GM12875 (cell line): ENCODE results near the gene CMIP.
"Not testable (repeated sequence)": the region's sequence is repeated elsewhere in the genome, so short reads cannot be mapped to it uniquely, and the experiment has no call there.

Source experiments
- H3K4me3 ChIP-seq: one replicate; pipeline ENCODE4 v1.5.1; 2011; ENCODE audit warnings: low read depth, low read length, control low read depth
- TF ChIP-seq, protein P1 (sequence below): IDR thresholded peaks from 2 replicates; pipeline ENCODE4 v1.5.1; 2011; ENCODE audit warnings: low read depth, mild to moderate bottlenecking, control low read depth, inconsistent platforms, low read length, moderate library complexity, borderline replicate concordance; ENCODE audit not compliant: insufficient read depth

Gene CMIP

DNA sequence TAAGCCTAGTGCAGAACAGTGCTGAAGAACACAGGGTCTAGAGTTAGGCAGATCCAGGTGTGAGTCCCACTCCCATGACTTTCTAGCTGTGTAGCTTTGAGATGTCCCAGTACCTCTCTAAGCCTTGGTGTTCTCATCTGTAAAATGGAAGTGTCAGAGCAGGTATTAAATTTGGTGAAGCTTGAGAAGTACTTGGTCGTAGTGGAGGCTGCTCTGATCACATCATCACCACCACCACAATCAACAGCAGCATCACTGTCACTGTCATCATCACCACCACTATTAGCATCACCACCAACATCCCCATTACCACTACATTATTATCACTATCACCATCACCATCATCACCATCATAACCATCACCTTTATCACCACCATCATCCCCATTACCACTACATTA, 132.1 kb downstream of the CMIP start:
- H3K4me3 ChIP-seq: no peak overlapping the region
- TF ChIP-seq, protein P1, sequence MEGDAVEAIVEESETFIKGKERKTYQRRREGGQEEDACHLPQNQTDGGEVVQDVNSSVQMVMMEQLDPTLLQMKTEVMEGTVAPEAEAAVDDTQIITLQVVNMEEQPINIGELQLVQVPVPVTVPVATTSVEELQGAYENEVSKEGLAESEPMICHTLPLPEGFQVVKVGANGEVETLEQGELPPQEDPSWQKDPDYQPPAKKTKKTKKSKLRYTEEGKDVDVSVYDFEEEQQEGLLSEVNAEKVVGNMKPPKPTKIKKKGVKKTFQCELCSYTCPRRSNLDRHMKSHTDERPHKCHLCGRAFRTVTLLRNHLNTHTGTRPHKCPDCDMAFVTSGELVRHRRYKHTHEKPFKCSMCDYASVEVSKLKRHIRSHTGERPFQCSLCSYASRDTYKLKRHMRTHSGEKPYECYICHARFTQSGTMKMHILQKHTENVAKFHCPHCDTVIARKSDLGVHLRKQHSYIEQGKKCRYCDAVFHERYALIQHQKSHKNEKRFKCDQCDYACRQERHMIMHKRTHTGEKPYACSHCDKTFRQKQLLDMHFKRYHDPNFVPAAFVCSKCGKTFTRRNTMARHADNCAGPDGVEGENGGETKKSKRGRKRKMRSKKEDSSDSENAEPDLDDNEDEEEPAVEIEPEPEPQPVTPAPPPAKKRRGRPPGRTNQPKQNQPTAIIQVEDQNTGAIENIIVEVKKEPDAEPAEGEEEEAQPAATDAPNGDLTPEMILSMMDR: no peak

DNA sequence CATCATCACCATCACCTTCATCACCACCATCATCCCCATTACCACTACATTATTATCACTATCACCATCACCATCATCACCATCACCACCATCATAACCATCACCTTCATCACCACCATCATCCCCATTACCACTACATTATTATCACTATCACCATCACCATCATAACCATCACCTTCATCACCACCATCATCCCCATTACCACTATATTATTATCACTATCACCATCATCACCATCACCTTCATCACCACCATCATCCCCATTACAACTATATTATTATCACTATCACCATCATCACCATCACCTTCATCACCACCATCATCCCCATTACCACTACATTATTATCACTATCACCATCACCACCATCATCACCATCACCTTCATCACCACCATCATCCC, 132.7 kb downstream of the CMIP start:
- H3K4me3 ChIP-seq: not testable (repeated sequence)

DNA sequence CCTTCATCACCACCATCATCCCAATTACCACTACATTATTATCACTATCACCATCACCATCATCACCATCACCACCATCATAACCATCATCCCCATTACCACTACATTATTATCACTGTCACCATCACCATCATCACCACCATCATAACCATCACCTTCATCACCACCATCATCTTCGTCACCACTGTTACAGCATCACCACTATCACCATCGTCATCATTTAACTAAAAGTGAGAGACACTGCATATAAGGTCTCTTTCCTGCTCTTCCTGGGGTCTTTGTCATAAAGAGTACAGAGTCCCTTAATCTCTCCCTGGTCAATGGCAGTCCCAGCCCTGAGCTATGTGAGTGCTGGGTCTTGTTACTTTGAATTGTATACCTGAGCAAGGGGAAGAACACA, 133.5 kb downstream of the CMIP start:
- no peak overlapping the region for H3K4me3 ChIP-seq
- TF ChIP-seq, protein P1: no peak

DNA sequence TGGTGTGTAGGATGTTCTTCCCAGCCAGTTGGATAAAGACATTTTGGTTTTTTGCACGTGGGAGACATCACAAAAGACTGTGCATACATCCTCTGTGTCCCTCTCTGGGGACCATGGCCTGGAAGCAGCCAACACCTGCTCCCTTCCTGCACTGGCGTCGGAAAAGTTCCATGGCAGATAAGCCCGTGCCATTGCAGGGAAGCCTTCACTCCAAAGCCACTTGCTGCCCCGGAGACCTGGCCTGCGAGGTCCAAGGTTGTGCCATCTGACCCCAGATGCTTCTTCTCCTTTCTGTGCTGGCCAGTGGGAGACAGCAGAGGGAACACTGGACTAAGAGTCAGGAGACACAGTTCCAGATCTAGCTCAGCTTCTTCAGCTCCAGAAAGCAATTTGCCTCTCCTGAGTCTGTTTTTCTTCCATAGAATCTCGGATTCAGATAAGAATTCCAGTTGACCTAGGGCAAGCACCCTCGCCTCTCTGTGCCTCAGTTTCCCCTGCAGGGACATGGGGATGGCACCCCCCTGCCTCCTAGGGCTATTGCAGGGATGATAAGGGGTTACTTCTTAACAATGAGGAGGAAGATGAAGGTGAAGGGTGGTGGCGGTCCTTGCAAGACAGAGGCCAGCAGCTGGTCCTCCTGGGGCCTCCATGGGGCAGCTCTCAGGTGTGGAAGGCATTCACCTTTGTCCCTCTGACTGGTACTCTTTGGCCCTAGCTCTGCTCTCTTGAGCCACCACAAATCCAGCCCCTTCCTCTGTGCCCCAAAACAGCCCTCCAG, 134.2 kb downstream of the CMIP start:
- no peak overlapping the region for H3K4me3 ChIP-seq
- TF ChIP-seq, protein P1: no peak

DNA sequence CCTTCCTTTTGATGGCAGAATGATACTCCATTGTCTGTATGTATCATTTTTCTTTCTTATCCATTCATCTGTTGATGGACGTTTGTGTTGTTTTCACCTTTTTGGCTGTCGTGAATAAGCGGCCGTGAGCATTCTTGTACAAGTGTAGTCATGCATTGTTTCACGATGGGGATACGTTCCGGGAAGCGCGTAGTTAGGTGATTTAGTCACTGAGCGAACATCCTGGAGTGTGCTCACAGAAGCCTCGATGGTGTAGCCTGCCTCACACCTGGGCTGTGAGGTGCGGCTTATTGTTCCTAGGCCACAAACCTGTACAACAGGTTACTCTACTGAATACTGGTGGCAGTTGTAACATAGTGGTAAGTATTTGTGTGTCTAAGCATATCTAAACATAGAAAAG, 136.5 kb downstream of the CMIP start:
- TF ChIP-seq, protein P1: no peak

DNA sequence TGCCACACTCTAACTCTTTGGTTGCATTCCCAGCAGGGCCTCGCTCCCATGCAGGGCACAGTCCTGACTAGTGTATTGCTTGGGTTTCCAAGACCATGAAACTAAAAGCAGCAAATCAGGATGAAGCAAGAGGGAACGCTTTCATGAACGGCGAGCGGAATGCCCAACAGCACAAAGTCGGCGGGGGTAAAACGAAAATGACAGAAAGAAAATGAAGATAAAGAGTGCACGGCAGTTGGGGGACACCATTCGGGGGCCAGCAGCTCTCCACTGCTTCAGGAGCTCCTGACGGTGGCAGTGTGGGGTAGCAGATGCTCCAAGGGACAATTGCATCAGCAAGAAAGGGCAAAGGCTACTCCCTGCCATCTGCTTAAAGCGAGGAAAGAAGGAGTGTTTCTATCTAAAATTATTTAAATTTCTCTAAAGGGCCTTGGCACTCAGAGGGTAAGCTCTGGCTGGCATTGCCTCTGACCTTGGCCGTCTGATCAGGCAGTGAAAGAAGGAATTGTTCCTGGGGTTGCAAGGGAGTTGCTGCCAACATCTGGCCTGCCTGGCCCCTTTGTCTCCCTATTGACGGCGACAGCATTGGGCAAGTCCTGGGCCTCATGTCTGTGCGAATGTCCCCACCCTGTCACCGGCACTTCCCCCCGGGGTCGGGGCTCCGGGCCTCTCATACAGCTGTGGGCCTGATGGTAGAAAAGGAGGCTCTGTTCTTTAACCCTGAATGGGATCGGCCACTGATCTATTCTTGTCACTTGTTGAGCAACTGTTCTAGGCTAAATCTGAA, 138.2 kb downstream of the CMIP start:
- TF ChIP-seq, protein P1: no peak
- no peak overlapping the region for H3K4me3 ChIP-seq

More for the DNA sequence above, 136.5 kb downstream of the CMIP start:
- H3K4me3 ChIP-seq: no peak overlapping the region

DNA sequence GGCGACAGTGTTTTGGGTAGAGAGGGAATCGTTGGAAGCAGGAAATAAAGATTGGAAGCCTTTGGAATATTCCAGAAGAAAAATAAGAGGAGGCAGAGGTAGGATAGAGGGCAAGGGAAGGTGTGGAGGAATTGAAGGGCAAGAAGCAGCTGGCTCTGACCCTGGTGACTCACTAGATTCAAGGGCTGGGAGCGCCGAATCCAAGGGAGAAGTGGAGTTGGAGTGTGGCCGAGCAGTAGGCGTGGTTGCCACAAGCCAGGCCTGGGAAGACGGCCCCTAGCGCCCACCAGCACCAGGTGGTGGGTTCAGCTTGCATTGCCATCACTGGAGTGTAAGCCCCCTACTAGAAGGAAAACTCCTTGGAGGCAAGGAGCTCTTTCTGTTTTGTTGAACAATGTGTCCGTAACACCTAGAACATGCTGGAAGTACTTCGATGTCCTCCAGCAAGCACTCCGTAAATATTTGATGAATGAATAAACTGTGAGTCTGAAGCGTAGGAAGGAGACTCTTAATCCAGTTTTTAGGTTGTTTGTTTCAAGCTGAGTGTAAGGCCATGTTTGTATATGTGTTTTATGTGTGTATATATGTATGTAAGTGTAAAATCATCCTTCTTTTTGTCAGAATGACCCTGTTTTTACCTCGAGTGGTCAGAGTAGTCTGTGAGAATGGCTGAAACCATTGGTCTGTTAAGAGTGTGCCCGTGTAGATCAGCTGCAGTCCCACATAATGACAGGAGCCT, 139.5 kb downstream of the CMIP start:
- H3K4me3 ChIP-seq: no peak overlapping the region
- TF ChIP-seq, protein P1: no peak
